HG03457 (cell line): ENCODE data around the gene TP53RK.

Experiments
- ATAC-seq: cut with Tn5 transposase; IDR thresholded peaks from one replicate; pipeline ENCODE4 v1.9.1; 2021; ENCODE audit warnings: moderate number of reproducible peaks; ENCODE audit not compliant: unreplicated experiment

TP53RK gene

DNA sequence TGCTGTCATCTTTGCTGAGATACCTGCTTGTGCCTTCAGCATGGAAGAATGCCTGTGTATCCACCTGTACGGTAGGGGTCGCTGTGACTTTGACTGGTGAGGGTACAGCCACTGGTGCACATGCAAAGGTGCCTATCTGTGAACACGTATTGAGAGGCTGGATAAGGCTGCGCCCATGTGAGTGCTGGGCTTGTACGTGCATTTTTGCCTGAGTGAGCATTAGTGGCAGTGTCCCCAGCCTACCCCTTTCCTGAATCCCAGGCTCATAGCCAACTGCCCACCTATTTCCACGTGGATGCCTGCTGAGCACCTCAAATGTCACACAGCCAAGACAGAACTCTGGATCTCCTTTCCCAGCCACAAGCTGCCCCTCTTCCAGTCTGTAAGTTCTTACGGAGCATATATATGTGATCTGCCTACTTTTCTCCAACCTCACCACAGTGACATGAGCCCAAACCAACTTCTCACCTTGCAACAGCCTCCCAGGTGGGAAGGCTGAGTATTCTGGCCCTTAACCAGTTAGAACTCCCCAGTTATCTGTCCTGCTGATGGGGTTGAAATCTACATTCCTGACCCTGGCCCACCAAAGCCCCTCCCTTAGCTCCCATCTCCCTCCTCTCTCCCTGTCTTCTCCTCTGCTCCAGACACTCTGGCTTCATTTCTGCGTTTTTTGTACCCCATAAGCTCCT, 19.1 kb upstream of the TP53RK start:
- no peak for ATAC-seq

DNA sequence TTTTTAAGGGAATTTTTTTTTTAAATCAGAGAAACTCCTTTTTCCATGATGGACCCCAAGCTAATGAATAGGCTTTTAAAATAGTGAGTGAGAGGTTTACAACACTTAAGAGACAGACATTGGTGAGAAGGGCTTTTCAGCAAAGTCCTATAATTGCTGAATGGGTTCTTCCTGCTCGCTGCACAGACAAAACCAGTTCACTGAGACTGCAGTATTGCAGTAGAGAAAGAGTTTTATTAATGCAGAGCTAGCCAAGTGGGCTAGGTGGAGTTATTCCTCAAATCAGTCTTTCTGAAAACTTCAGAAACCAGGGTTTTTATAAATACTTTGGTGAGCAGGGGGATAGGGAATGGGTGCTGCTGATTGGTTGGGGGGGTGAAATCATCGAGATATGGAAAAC, 17.0 kb upstream of the TP53RK start:
- ATAC-seq = no peak

DNA sequence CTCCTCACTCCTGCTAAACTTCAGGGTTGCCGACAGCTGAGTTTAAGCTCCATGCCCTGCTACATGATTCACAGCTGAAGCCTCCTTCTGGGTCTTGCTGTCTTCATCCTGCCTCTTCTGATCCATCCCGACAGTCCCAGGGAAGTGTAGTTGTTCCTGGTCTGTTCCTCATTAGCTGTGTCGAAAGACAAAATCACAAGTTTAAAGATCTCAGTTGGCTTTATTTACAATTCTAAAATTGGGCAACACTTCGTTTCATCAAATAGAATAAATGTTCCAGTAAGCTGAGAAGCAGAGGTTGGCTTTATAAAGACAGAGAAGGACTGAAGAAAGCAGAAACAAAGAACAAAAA, 16.1 kb upstream of the TP53RK start:
- ATAC-seq = no peak

DNA sequence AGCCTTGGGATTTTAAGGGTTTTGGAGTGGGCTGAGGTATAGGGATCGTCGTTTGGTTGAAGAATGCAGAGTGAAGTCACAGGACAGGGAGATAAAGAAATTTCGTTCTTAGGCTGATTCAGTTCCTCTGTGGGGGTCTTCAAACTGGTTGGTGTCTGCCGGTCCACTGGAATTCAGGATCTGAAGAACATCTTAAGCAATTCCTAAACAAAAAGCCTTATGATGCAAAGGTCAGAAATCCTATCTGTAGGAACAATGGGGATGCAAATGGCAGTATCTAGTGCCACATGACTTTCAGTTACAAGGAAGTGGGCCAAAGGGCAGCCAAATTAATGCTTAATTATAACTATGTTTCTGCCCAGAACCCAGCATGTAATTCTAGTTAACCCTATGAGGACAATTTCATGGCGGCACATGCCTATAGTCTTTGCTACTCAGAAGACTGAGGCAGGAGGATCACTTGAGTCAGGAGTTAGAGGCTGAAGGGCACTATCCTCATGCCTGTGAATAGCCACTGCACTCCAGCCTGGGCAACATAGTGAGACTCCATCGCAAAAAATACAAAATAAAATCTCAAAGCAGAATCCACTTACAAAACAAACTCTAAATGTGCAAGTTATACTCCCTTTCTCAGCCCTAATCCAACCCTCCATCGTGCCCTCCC, 15.6 kb upstream of the TP53RK start:
- ATAC-seq = no peak

DNA sequence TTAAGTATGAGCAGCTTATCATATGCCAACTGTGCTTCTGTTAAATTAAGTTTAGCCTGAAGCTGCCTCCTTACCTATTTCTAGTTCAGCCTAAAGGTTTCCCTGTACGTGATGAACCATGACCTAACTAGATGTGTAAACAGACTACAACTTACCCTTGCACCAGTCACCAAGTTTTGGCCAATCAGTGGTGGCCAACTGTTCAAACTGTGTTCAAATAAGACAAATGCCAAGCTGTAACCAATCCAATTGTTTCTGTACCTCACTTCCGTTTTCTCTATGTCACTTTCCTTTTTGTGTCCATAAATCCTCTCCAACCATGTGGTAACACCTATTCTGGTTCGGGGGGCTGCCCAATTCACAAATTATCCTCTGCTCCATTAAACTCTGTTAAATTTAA, 14.2 kb upstream of the TP53RK start:
- no peak for ATAC-seq

DNA sequence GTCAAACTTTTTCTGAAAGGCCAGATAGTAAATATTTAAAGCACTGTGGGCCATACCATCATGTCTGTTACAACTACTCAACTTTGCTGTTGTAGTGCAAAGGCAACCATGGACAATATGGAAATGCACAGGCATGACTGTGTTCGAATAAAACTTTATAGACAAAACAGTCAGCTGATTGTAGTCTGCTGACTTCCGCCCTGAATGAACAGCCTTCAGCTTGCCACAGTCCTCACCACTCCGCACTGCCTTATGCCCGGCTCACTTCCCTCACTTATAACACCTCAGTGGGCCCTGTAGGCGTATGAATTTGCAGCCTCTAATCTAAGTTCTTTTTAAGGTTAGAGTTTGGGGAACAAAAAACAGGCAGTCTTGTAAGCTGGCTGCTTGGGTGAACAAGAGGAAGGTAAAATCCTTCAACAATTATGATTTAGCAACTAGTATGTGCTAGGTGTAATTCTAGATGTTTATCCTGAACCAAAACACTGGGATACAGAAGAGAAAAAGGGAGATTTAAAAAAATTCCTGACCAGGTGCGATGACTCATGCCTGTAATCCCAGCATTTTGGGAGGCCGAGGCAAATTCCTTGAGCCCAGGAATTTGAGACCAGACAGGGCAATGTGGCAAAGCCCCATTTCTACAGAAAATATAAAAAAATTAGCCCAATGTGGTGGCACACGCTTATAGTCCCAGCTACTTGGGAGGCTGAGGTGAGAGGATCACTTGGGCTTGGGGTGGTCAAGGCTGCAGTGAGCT, 13.4 kb upstream of the TP53RK start:
- ATAC-seq = no peak

DNA sequence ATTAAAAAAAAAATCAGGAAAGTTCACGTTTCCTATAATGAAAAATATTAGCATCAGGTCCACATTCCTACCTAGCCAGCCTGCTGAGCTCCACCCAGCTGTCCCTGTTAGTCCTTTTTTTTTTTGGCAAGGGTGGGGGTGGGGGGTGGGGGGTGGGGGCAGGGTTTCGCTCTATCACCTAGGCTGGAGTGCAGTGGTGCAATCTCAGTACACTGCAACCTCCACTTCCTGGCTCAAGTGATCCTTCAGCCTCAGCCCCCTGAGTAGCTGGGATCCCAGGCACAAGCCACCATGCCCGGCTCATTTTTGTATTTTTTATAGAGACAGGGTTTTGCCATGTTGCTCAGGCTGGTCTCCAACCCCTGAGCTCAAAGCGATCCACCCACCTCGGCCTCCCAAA, 12.7 kb upstream of the TP53RK start:
- ATAC-seq = no peak

DNA sequence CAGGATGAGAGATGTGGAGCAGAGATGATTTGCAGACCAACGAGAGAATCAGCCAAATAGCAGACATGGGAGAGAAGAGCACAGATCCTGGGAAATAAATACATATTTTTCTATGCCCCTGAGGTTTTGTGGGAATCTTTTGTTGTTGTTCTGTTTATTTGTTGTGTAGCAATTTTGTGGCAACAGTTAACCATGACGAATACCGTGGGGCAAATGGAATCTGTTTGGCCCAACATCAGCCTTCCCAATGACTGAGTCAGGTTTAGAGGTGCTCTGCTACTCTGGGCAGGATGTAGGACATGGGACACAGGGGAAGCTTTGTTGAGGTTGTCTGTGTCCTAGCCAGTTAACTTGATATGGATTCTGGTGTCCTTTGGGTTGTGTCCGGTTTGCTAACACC, 12.3 kb upstream of the TP53RK start:
- no peak for ATAC-seq

DNA sequence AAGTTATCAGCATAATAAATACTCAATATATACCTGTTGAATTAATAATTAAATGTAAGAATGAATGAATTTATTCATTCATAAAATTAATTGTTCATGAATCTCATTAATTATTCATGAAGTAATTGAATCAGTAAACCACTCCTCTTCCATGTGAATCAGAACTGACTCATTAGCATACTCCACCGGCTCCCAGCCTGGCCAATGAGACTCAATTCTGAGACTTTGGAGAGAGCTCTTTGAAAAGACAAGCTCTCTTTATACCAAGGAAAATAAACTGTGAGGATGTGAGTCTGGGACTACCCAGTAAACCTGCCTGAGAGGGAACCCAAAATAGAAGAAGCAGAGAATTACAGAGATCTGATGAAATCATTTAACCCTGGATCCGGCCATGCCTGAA, 11.8 kb upstream of the TP53RK start:
- no peak for ATAC-seq

DNA sequence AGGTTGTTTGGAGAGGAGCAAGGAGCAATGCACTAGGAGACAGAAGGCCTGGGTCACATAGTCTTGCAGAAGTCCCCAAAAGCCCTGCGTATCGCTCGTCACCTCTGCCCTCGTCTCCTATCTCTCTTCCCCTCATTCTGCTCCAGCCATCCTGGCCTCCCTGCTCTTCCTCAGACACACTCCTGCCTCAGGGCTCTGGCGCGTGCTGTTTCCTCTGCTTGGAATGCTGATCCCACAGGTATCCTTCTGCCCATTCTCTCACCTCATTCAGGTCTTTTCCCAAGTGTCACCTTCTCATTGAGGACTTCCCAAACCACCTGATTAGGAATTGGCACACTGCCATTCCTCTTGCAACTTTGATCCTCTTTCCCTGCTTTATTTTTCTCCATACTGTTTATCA, 11.2 kb upstream of the TP53RK start:
- ATAC-seq = no peak

DNA sequence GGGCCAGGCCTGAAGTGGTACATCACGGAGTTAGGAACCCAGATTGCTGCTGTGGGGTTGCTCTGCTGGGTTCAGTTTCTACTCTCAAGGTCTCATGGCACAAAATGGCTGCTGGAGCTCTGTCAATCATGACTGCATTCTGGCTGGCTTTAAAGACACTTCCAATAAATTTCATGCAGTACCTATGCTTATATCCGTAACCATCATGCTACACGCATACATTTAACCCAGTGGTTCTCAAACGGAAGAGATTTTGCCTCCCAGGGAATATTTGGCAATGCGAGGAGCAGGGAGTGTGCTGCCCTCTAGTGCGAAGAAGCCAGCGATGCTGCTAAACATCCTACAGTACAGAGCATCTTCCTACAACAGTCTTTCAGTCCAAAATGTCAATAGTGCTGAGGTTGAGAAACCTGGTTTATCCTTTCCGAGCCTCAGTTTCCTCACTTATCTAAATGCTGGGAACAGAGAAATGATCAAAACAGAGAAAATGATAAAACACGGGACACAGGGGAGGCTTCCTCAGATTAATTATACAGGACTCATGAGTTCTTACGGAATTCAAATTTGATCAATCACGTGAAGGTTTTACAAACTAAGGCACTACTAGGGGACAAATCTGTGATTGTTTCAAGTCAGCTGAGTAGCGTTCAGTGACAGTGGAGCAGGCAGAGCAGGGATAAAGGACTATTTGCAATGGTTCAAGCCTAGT, 10.6 kb upstream of the TP53RK start:
- ATAC-seq = no peak

DNA sequence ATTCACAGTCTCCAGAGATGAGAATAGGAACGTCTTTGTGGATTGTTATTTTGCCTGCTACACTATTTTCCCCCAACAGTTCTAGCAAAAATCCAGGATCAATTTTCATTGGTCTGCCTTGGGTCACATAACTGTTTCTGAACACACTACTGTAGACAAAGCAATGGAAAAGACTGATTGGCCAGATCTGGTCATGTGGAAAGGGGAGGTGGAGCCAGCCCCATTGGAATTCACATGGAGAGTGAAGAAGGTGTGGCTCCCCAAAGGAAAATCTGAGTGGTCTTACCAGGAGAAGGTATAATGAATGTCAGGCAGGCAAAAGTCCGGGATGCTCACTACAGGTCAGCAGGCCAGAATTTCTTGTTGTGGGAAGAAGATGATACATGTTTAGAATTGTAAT, 9.5 kb upstream of the TP53RK start:
- no peak for ATAC-seq

DNA sequence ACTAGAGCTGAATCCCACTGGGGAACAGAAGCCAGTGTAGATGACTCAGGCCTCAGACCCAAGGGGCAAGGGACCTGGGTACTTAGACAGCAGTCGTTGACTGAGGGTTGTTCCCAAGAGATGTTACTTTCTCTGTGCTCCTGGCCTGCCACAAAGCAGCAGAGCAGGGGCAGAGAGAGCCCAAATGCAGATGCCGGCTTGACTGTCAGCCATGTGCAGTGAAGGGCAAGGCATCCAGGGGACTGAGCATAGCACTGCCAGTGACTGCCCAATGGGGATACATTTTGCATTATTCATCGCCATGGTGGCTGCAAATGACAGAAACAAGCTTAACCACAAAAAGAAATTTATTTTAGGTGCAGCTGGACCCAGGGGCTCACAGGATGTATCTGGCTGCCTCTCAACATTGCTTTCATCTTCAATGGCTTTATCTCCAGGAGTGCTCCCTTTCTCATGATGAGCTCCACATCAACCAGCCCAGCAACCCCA, 7.6 kb upstream of the TP53RK start:
- ATAC-seq = no peak

DNA sequence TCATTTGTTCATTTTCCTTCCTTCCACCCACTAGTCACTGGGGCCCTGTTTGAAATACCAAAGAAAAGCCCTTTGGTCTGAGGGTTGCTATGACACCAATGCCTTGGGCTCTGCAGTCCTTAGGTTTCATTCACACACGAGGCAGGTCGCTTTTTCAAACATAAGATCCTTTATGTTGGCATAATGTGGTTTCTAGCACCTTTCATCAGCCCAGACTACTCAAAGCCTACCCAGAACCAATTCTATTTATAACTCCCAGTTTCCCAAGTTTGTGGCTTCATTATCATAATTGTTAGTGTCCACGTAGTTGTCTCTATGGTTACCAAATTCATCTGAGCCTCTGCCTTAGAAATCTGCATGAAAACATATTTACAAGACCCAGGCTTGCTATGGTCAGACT, 6.6 kb upstream of the TP53RK start:
- ATAC-seq = no peak

DNA sequence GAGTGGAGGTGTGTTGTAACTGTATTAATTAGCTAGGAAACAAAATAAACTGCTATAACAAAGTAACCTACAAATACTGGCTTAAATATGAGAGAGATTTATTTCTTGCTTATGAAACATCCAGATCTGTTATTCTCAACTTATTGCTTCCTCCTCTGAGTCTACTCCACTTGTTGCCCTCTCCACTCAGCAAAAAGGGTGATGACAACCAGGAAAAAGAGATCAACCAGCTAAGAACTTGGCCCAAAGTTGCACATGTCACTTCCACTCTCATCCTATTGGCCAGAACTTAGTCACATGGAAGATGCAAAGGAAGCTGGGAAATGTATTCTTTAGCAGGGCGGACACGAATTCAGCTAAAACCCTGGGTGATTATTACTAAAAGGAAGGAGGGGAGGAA, 5.2 kb upstream of the TP53RK start:
- no peak for ATAC-seq

DNA sequence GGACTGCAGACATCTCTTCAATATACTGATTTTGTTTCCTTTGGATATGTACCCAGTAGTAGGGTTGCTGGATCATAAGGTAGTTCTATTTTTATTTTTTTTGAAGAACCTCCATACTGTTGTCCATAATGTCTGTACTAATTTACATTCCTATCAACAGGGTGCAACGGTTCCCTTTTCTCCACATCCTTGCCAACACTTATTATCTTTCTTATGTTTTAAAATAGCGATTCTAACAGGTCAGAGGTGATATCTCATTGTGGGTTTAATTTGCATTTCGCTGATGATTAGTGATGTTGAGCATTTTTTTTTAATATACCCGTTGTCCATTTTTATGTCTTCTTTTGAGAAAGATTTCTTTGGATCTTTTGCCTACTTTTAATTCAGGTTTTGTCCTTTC, 2.0 kb upstream of the TP53RK start:
- ATAC-seq = no peak

DNA sequence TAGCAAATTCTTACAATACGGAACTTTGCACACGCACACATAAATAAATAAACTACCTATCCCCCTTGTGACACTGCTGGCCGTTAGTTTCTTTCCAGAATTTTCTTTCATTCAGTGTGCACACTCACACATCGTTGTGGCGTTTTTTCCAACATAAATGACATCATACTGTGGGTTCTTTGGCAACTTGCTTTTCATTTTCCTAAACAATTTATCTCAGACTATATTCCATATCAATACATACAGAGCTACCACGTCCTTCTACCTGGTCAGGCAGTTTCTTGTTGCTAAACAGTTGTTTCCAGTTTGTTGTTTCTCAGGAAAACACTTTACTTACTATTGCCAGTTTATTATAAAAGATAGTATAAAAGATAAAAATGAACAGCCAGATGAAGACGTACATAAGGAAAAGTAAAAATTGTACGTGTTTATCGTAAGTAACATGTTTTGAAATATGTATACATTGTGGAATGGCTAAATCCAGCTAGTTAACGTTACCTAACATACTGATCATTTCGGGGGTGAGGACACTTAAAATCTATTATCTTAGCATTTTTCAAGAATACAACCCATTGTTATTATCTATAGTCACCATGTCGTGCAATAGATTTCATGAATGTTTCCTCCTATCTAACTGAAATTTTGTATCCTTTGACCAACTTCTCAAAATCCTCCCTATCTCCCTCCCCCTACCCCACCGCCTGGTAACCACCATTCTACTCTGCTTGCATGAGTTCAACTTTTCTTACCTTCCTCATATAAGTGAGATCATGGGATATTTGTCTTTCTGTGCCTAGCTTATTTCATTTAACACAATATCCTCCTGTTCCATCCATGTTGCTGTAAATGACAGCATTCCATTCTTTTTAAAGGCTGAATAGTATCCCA, 1.2 kb upstream of the TP53RK start:
- no peak for ATAC-seq

DNA sequence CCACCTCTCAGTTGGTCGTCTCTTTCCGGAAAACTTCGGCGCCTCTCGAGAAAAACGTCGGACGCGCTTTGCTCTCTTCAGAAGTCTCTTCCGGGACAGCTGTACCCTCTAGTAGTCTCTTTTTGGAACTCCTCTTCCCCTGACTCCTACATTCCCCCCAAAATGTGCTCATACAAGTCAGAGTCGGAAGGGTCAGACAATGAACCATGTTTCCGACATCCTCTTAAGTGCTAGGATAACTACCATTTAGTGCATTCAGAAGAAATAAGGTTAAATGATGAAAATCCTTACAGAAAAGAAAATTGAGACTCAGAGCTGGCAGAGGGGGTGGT, 476 bp upstream of the TP53RK start:
- ATAC-seq = no peak

DNA sequence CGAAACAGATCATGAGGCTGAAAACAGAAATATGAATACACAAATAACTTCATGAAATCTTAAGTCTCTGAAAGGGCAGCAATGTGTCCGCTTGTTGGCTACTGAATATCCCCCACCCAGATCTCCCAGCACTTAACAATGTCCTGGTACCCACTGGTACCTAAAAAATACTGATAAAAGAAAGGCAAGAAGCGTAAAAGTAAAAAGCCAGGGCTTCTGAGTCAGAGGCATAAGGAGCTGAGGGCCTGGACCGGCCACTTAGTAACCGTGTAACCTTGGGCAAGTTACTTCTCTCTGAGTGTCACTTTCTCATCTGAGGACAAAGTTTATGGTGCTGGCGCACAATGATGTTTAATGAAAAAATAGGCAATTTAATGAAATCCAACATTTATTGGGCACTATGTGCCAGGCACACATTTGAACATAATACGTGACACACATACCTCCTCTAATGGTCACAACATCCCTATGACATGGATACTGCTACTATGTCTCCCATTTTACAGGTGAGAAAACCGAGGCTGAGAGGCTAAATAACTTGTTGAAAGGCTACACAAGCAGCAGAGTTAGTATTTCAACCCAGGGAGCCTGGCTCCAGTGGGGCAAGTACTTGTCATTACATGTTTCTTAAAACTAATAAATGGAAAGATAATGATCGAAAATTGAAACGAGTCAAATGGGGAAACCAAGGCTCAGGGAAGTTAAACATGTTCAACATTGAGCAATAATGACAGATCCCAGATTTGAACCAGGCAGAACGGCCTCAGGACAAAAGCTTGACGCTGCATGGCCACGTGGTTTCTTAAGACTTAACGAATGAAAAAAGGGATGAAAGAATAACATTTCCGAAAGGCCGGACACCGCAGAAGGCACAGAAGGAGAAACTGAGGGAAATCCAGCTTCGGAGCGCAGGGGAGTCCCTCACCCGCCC, 828 bp downstream of the TP53RK start:
- ATAC-seq = no peak
